Left forelimb (tissue), 1 donor: ENCODE results near the gene ELFN1.

ENCODE experiments used
- DNase-seq: peaks from one replicate; pipeline ENCODE4 v3.0.0-alpha.2; 2018; ENCODE audit warnings: low spot score

Gene ELFN1

DNA sequence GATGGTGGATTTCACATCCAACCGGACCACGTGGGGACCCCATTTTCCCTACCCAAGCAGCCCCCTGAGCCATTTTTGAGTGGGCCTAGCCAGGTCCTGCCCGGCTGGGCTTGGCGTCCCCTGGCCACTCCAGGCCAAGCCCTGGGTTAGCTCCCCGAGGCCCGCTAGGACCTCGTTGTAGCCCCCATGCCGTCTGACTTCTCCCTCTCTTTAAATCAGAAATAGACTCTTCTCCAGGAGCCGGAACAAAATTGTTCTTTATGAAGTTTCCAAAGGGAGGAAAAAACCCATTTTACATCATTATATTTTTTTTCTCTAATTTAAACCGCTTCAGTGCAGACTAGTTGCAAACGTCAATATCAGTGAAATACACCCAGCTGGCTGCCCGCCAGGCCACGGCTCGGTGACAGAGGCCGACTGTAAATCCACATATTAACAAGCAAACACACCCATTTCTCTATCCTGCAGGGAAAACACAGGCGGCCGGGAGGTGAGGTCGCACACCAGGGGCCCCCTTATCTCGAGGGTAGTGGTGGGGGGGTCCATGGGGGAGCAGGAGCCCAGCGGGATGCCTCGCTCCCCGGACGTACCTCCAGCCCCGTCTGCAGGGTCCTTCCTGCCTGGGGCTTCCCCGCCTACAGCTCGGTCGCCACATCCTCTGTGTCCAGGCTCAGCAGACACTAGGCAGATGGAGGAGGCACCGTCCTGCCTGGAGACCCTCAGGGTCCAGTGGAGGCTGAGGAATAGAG, 72.7 kb downstream of the ELFN1 start:
- no peak for DNase-seq

DNA sequence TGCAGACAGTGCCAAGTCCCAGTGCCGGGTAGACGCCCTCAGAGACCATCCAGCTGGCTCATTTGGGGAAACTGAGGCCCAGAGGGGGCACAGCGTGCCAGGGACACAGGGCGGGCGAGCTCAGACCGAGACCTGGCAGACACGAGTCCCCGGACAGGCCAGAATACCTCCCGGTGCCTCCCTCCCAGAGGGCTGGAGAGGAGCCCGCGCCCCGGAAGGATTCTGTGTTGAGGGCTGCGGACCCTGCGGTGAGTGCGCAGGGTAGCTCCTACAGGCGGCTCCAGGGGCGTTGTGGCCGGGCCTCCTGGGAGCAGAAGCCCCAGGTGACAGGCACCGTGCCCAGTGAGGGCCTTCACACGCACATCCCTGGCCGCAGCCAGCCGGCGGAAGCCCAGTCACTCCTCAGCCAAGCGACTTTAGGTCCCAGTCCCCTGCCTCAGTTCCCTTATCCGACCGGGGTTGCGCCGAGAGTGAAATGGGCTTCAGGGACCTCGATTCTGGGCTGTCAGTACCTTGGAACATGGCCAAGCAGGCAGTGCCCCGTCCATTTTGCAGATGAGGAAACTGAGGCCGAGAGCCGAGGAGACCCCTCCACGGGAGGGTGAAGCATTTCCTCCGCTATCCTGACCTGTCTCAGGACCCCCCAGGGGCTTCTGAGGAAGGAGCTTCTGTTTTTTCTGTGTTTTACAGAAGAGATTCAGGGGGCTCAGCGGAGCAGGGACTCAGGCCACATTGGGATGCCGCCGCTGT, 73.6 kb downstream of the ELFN1 start:
- no peak for DNase-seq

DNA sequence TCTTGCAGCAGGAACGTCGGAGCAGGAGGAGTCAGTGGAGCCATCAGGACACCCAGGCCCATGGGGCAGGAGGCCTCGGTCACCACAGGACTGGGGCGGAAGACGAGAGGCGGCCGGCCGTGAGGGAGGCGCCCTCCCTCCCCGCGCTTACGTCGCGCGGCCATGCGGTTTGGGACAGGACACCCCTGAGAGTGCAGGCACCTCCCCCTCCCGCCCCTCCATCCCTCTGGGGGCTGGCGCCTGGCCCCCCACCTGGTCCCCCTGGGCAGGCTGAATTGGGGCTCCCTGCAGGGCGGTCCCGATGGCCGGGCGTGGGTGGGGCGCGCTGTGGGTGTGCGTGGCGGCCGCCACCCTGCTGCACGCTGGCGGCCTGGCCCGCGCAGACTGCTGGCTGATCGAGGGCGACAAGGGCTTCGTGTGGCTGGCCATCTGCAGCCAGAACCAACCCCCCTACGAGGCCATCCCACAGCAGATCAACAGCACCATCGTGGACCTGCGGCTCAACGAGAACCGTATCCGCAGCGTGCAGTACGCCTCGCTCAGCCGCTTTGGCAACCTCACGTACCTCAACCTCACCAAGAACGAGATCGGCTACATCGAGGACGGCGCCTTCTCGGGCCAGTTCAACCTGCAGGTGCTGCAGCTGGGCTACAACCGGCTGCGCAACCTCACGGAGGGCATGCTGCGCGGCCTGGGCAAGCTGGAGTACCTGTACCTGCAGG, 74.4 kb downstream of the ELFN1 start:
- DNase-seq: no peak

DNA sequence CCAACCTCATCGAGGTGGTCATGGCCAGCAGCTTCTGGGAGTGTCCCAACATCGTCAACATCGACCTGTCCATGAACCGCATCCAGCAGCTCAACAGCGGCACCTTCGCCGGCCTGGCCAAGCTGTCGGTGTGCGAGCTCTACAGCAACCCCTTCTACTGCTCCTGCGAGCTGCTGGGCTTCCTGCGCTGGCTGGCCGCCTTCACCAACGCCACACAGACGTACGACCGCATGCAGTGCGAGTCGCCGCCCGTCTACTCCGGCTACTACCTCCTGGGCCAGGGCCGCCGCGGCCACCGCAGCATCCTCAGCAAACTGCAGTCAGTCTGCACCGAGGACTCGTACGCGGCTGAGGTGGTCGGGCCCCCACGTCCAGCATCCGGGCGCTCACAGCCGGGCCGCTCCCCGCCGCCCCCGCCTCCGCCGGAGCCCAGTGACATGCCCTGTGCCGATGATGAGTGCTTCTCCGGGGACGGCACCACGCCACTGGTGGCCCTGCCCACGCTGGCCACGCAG, 75.0 kb downstream of the ELFN1 start:
- no peak for DNase-seq

DNA sequence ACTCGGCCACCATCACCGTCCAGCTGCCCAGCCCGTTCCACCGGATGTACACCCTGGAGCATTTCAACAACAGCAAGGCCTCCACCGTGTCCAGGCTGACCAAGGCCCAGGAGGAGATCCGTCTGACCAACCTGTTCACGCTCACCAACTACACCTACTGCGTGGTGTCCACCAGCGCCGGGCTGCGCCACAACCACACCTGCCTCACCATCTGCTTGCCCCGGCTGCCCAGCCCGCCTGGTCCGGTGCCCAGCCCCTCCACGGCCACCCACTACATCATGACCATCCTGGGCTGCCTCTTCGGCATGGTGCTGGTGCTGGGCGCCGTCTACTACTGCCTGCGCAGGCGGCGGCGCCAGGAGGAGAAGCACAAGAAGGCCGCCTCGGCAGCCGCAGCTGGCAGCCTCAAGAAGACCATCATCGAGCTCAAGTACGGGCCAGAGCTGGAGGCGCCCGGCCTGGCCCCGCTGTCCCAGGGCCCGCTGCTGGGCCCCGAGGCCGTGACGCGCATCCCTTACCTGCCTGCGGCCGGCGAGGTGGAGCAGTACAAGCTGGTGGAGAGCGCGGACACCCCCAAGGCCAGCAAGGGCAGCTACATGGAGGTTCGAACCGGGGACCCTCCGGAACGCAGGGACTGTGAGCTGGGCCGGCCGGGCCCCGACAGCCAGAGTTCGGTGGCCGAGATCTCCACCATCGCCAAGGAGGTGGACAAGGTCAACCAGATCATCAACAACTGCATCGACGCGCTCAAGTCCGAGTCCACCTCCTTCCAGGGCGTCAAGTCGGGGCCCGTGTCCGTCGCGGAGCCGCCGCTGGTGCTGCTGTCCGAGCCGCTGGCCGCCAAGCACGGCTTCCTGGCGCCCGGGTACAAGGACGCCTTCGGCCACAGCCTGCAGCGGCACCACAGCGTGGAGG, 75.8 kb downstream of the ELFN1 start:
- no peak for DNase-seq

GRCh38 chr7:1746491-1746975, 76.5 kb downstream of the ELFN1 start:
- DNase-seq: no peak

DNA sequence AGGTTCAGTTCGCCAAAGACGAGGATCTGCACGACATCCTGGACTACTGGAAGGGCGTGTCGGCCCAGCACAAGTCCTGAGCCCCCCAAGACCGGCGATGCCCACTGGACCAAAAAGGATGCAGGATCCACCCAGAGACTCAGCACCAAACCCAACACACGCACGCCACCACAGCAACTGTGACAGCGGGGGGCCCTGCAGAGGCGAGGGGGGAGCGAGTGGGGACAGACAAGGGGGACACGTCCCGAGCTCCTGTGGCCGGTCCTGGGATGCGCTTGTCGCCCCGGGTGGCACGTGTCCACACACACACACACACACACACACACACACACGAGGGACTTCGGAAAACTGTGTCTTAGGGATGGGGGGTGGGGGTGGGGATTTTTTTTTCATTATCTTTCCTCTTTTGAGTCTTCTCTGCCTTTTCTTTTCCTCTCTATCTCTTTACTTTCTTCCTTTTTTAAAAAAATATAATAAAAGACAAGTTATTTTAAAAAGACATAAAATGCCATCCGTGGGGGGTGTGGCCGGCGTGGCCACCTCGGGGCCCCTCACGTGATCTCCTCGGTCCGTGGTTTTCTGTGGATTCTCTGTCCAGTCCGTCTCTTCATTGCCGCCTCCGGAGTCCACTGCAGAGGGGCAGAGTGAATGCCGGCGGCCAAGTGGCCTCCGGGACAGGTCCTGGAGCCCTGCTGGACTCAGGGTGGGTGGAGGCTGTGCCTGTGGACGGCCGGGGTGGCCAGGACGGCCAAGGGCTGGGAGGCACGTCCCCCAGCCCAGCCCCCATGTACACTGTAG, 77.1 kb downstream of the ELFN1 start:
- DNase-seq: no peak

GRCh38 chr7:1748076-1748838, 78.2 kb downstream of the ELFN1 start:
- DNase-seq: no peak

DNA sequence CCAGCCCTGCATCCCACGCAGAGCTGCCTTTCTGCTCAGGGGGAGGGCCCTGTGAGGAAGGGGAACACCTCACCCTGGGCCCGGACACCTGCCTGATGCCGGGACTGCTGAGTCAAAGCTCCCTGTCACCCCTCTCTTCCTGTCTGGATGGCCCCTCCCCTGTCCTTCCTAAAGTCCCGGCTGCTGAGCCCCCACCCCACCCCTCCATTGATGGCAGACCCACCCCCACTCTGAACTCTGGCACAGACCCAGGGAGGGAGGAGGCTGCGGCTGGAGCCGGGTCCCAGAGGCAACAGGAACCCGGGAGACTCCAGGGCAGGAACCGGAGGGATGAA, 78.7 kb downstream of the ELFN1 start:
- no peak for DNase-seq

DNA sequence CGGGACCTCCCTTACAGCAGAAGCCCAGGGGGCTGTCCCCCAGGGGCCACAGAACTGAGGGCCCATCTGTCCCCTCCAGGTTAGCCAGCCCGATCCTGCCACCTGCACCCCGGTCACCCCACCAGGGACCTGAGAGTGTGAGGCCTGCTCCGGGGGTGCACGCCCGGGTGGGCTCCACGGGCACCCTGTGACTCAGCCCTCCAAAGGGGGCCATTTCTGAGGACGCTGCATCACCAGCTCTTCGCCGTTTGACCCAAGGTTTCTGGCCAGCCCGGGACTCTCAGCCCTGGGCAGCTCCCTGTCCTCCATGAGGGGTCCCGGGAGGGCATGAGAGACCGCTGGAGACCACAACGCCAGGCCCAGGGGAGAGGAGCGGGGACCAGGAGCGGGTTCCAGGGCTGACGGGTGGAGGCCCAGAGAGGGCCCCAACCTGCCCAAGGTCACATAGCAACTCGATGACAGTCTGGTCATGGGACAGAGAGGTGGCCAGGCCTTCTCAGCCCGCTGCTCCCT, 79.3 kb downstream of the ELFN1 start:
- no peak for DNase-seq

GRCh38 chr7:1749864-1750466, 79.9 kb downstream of the ELFN1 start:
- no peak for DNase-seq

- DNase-seq: no peak
These were observed 80.5 kb downstream of the ELFN1 start for GRCh38 chr7:1750541-1751021.

- peak; percentile 53 for DNase-seq
These were observed 82.0 kb downstream of the ELFN1 start for GRCh38 chr7:1752111-1752510.

DNA sequence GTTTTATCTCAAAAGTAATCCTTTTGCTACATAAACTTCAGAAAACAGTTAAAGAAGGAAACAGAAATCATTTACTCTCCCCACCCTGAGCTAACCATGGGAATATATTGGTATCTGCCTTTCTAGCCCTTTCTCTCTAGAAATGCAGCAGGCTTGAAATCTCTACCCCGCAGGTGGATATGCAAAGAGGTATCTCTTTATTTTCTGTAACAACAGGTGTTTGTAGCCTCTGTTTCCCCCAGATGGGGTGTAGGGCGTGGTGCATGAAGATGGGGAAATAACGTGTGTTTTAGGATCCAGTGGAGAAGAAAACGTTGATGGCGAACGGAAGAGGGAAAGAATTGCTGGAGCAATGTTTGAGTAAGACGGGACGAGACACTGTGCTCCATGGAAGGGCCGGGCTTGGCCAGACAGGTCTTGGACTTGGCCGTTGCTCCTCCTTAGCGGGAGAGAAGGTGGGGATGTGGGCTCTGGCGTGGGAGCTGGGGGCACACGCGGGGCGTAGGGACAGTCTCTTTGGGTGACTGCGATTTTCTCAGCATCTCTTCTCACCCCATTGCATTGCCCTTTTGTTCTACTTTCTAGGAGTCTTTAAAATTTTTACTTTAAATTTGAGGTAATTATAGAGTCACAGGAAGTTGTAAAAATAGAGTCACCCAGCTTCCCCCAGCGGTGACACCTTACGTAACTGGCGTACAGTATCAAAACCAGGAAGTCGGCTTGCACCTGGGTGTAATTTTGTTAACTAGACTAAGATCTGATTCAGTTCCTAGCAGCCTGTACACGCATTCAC, 82.9 kb downstream of the ELFN1 start:
- no peak for DNase-seq

- DNase-seq: no peak
These were observed 83.4 kb downstream of the ELFN1 start for GRCh38 chr7:1753564-1753867.

DNA sequence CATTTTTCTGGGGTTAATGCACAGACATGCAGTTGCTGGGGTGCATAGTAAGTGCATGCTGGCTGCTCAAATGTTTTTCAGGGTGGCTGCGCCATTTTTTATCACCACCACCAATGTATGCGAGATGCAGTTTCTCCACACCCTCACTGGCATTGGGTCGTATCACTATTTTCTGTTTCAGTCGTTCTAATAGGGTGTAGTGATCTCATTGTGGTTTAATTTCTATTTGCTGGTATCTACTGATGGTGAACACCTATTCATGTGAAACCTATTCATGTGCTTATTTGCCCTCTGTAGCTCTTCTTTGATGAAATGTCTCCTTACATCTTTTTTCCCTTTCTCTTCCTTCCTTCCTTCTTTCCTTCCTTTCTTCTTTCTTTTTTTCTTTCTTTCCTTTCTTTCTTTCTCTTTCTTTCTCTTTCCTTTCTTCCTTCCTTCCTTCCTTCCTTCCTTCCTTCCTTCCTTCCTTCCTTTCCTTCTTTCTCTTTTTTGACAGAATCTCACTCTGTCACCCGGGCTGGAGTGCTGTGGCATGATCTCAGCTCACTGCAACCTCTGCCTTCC, 84.3 kb downstream of the ELFN1 start:
- DNase-seq: no peak

DNA sequence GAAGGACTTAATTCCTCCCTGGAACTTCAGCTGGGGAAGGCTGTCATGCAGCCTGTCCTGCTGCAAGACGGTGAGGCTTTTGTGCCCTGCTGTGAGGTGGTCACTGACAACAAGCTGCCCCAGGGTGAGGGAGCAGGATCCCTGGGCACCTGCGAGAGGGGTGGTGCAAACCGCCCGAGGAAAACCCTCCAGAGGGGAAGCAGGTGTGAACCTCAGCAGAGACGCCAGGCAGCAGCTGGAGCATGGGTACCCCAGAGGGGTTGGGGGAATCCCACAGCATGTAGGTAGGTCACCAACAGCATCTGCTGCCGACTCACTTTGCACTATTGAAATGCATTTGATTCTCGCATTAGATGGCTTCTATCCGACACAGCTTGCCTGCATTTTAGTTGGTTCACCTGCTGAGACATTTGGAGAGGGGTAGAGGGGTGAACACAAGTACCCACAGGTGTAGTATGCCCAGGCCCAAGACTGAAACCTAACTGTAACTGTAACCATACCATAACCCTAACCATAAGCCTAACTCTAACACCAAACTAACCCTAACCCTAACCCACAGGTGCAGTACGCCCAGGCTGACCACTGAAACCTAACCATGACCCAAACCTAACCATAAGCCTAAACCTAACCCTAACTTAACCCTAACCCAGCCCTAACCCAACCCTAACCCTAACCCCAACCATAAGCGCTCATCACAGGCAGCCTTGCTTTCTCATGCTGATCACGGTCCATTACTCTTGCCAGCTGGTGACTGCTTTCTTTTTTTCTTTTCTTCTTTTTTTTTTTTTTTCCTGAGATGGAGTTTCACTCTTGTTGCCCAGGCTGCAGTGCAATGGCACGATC, 85.9 kb downstream of the ELFN1 start:
- no peak for DNase-seq
